Activated naive CD4-positive, alpha-beta T cell treated with anti-CD3 and anti-CD28 coated beads, Interleukin-2, amount 50 U/mL, for 24 hours (primary cell): ENCODE results near the gene SEPTIN11.

Experiments
- H3K27ac Mint-ChIP-seq: one replicate; pipeline ENCODE4 v1.8.0; 2021; ENCODE audit warnings: mild to moderate bottlenecking, mixed read lengths
- H3K27me3 Mint-ChIP-seq: one replicate; pipeline ENCODE4 v1.8.0; 2021; ENCODE audit warnings: mixed read lengths
- H3K36me3 Mint-ChIP-seq: one replicate; pipeline ENCODE4 v1.8.0; 2021; ENCODE audit warnings: mixed read lengths
- H3K4me1 Mint-ChIP-seq: one replicate; pipeline ENCODE4 v1.8.0; 2021; ENCODE audit warnings: mixed read lengths
- H3K4me3 Mint-ChIP-seq: one replicate; pipeline ENCODE4 v1.8.0; 2021; ENCODE audit warnings: mild to moderate bottlenecking, mixed read lengths
- H3K9me3 Mint-ChIP-seq: one replicate; pipeline ENCODE4 v1.8.0; 2021; ENCODE audit warnings: mixed read lengths

The SEPTIN11 gene

GRCh38 chr4:76984127-76984526, 34.6 kb downstream of the SEPTIN11 start:
- peak overlapping the region; percentile 17 for H3K4me3 Mint-ChIP-seq

GRCh38 chr4:76984788-76985211, 35.2 kb downstream of the SEPTIN11 start:
- no peak overlapping the region for H3K4me3 Mint-ChIP-seq
- no peaks in the 10 kb centered on the region for H3K27me3 Mint-ChIP-seq
- H3K4me1 Mint-ChIP-seq = peaks cover 85% of the 10 kb centered on the region
- no peaks in the 10 kb centered on the region for H3K36me3 Mint-ChIP-seq
- no peaks in the 10 kb centered on the region for H3K9me3 Mint-ChIP-seq
- H3K27ac Mint-ChIP-seq = peak overlapping the region; percentile 73

More at GRCh38 chr4:76984127-76984526, 34.6 kb downstream of the SEPTIN11 start:
- no peak overlapping the region for H3K27ac Mint-ChIP-seq
- H3K4me1 Mint-ChIP-seq = peaks cover 81% of the 10 kb centered on the region
- H3K9me3 Mint-ChIP-seq = no peaks in the 10 kb centered on the region
- no peaks in the 10 kb centered on the region for H3K36me3 Mint-ChIP-seq
- H3K27me3 Mint-ChIP-seq = no peaks in the 10 kb centered on the region

GRCh38 chr4:76987153-76987591, 37.6 kb downstream of the SEPTIN11 start:
- Mint-ChIP-seq H3K27me3 (no peaks in the 10 kb centered on the region), H3K4me1 (peaks cover 95% of the 10 kb centered on the region), H3K4me3 (no peak overlapping the region), H3K36me3 (peaks cover 2% of the 10 kb centered on the region), H3K27ac (no peak overlapping the region), H3K9me3 (no peaks in the 10 kb centered on the region)

GRCh38 chr4:76987685-76988084, 38.1 kb downstream of the SEPTIN11 start:
- no peaks in the 10 kb centered on the region for H3K27me3 Mint-ChIP-seq
- H3K27ac Mint-ChIP-seq = no peak overlapping the region
- peaks cover 2% of the 10 kb centered on the region for H3K36me3 Mint-ChIP-seq
- H3K9me3 Mint-ChIP-seq = no peaks in the 10 kb centered on the region
- H3K4me3 Mint-ChIP-seq = no peak overlapping the region
- H3K4me1 Mint-ChIP-seq = peaks cover 95% of the 10 kb centered on the region

- Mint-ChIP-seq H3K4me3 (peak overlapping the region; percentile 75), H3K9me3 (no peaks in the 10 kb centered on the region), H3K27me3 (no peaks in the 10 kb centered on the region), H3K36me3 (peaks cover 2% of the 10 kb centered on the region), H3K4me1 (peaks cover 95% of the 10 kb centered on the region), H3K27ac (peak overlapping the region; percentile 37)
These were observed 40.0 kb downstream of the SEPTIN11 start for GRCh38 chr4:76989391-76990061.

GRCh38 chr4:76990288-76991080, 40.9 kb downstream of the SEPTIN11 start:
- Mint-ChIP-seq H3K27me3 (no peaks in the 10 kb centered on the region), H3K36me3 (peaks cover 2% of the 10 kb centered on the region), H3K4me1 (peaks cover 89% of the 10 kb centered on the region), H3K9me3 (no peaks in the 10 kb centered on the region), H3K4me3 (peak overlapping the region; percentile 75), H3K27ac (peak overlapping the region; percentile 60)

- Mint-ChIP-seq H3K27me3 (no peaks in the 10 kb centered on the region), H3K4me3 (peak overlapping the region; percentile 13), H3K4me1 (peaks cover 89% of the 10 kb centered on the region), H3K36me3 (peaks cover 2% of the 10 kb centered on the region), H3K9me3 (no peaks in the 10 kb centered on the region), H3K27ac (peak overlapping the region; percentile 5)
These were observed 41.7 kb downstream of the SEPTIN11 start for GRCh38 chr4:76991161-76991660.

GRCh38 chr4:76993787-76994641, 44.5 kb downstream of the SEPTIN11 start:
- Mint-ChIP-seq H3K4me1 (peaks cover 73% of the 10 kb centered on the region), H3K27me3 (no peaks in the 10 kb centered on the region), H3K36me3 (peaks cover 8% of the 10 kb centered on the region), H3K4me3 (peak overlapping the region; percentile 70), H3K27ac (peak overlapping the region; percentile 86), H3K9me3 (no peaks in the 10 kb centered on the region)

- Mint-ChIP-seq H3K4me3 (no peak overlapping the region), H3K36me3 (peaks cover 8% of the 10 kb centered on the region), H3K4me1 (peaks cover 57% of the 10 kb centered on the region), H3K27me3 (no peaks in the 10 kb centered on the region), H3K9me3 (no peaks in the 10 kb centered on the region), H3K27ac (peak overlapping the region; percentile 46)
These were observed 46.2 kb downstream of the SEPTIN11 start for GRCh38 chr4:76995776-76996175.

- H3K9me3 Mint-ChIP-seq = no peaks in the 10 kb centered on the region
- H3K4me3 Mint-ChIP-seq = no peak overlapping the region
- no peaks in the 10 kb centered on the region for H3K27me3 Mint-ChIP-seq
- H3K36me3 Mint-ChIP-seq = peaks cover 8% of the 10 kb centered on the region
- H3K4me1 Mint-ChIP-seq = peaks cover 50% of the 10 kb centered on the region
- H3K27ac Mint-ChIP-seq = peak overlapping the region; percentile 46
These were observed 46.9 kb downstream of the SEPTIN11 start for GRCh38 chr4:76996445-76996844.

GRCh38 chr4:76997077-76997476, 47.5 kb downstream of the SEPTIN11 start:
- Mint-ChIP-seq H3K9me3 (no peaks in the 10 kb centered on the region), H3K27me3 (no peaks in the 10 kb centered on the region), H3K4me1 (peaks cover 48% of the 10 kb centered on the region), H3K36me3 (peaks cover 8% of the 10 kb centered on the region), H3K4me3 (no peak overlapping the region), H3K27ac (no peak overlapping the region)

- no peaks in the 10 kb centered on the region for H3K9me3 Mint-ChIP-seq
- H3K4me3 Mint-ChIP-seq = no peak overlapping the region
- H3K4me1 Mint-ChIP-seq = peaks cover 48% of the 10 kb centered on the region
- peaks cover 8% of the 10 kb centered on the region for H3K36me3 Mint-ChIP-seq
- H3K27ac Mint-ChIP-seq = no peak overlapping the region
- H3K27me3 Mint-ChIP-seq = no peaks in the 10 kb centered on the region
These were observed 48.0 kb downstream of the SEPTIN11 start for GRCh38 chr4:76997532-76997931.

GRCh38 chr4:76998251-76998901, 48.8 kb downstream of the SEPTIN11 start:
- Mint-ChIP-seq H3K4me3 (no peak overlapping the region), H3K27ac (no peak overlapping the region), H3K27me3 (no peaks in the 10 kb centered on the region), H3K9me3 (no peaks in the 10 kb centered on the region), H3K4me1 (peaks cover 48% of the 10 kb centered on the region), H3K36me3 (peaks cover 8% of the 10 kb centered on the region)
